HG03045 (cell line): ENCODE measurements around the gene SUPT4H1.

ENCODE experiments used
- ATAC-seq: cut with Tn5 transposase; IDR thresholded peaks from one replicate; pipeline ENCODE4 v1.9.1; 2021; ENCODE audit warnings: mild to moderate bottlenecking, moderate library complexity; ENCODE audit not compliant: unreplicated experiment

The SUPT4H1 gene

DNA sequence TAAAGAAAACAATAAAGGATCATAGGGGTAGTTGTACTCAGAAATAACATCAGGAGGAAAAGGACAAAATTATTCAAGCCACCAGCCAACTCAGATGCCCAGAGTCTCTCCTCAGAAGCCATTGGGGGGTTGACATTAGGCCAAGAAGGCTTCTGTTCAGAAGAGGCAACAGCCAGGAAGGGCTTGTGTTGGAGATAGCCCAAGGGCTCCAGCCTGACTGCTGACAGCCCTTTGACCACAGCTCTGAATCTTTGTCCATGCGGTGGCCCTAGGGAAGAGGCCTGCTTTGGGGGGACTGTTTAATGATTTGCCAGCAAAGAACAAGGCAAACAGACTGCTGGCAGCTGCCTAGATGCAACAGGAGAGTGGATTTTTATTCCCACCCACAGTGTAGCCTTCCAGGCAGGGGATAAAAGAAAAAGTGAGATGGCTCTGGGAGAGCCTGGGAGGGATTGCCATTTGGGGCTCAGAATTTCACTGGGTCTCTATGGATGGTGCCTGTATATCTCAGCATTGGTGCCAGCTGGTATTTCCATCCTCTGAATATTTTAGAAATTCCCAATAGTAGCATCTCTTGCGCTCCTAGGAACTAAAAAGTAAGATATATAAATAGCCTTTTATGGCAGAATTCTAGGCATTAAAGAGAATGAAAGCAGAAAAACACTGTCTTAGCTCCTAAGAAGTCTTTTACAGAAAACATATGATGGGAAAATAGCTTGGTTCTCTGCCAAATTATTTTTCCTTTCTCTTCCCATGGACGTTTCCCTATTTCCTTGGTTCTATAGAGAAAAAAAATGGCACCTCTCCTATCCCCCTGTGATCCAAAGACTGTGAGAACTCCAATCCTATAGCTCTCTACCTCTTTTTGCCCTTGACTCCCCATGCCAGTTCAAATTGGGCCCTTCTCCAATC is 29.4 kb upstream of the SUPT4H1 start:
- ATAC-seq, result no peak

DNA sequence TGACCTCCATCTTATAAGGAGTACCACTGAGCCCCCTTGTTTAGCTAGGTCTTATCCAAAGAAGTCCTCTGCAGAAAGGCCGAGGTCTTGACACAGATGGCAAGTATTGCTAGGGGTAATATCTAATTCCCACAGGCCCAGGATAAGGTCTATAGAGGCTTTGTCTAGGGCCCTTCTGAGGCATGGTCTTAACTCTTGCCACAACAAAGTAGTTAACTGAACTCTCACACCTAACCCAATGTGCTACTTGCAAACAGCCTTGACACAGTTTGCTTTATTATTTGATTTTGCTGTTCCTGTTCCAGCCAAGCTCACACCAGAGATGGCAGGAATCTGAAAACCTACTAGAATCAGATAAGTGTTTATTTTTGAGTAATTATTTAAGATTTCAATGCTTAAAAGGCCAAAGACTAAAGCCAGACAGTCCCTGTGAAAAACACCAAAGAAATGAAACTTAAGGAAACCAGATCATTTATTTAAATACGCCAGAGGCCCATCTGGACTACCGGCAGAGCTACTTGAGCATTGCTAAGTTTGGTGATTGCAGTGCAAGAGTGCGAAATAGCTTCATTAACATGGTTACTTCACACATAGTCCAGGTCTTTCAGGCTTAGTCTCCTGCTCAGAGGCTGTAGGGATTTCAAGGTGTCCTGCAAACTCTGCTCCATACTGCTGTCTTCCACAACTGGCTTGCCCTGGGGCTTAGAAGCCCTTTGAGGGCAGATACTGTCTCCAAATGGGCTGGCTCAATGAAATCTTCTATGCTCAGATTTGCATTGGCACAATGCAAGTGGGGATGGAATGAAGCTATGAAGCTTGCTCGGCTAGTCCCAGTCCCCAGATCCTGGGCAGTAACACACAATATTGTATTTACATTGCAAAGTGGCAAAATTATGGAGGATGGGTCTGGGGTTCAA is 28.5 kb upstream of the SUPT4H1 start:
- ATAC-seq, result no peak

- no peak for ATAC-seq
Observed at GRCh38 chr17:58379511-58379824, 27.5 kb upstream of the SUPT4H1 start.

DNA sequence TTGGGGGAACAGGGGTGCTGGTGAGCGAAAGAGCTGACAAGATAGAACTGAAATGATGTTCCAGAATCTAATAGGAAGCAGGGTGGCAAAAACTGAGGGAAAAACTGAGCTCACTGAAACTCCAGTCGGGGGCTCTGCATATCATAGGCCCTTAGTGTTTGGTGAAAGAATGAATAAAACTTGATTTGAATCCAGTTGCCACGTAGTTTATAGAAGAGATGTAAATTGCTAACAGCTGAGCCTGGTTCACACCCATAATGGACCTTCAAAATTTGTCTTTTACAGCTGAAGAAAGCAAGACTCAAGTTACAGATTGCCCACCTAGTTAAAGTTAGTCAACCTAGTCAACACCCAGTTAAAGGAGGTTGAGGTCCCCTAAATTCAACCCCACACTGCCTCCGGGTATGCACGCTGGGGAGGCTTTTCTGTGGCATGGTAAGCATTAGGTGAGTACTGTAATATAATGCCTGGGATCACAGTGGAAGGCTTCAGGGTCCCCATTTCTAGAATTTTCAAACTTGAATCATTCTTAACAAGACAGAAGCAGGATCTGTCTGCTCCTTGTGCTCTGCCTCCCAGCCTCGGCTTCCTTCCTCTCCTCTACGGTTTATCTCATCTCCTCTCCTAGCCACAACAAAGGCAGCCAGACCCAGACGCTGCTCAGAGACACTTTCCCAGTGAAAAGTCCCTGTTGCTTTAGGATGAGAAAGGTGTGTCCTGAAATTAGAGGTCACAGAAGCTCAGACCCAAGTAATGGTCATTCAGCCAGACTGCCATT is 26.9 kb upstream of the SUPT4H1 start:
- ATAC-seq, result no peak

GRCh38 chr17:58377661-58378060 is 25.7 kb upstream of the SUPT4H1 start:
- ATAC-seq, result no peak

- no peak for ATAC-seq
Observed at GRCh38 chr17:58377093-58377601, 25.1 kb upstream of the SUPT4H1 start.

DNA sequence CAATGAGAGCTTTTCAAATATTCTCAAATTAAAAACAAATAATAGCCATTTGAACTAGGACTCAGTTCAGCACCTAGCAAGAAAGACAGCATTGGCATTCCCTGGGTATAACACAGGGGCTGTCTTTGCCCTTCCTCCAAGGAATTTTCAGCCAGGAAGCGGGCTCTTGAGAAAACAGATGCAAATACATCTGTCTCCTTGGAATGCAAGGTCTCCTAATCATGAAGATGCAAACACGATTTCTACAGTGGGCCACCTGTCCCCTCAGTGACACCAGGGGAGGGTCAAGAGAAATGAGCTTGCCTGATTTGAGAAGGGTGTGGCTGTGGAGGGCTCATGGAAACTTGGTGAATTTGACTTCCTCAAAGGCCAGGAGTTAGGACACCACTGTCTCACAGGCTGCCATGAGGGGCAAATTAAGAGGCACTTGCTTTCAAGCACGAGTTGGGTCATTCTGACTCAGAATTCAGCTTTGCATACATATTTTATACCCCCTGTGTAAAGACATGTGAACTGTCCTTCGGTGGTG is 24.5 kb upstream of the SUPT4H1 start:
- no peak for ATAC-seq

GRCh38 chr17:58375811-58376210 is 23.8 kb upstream of the SUPT4H1 start:
- no peak for ATAC-seq

DNA sequence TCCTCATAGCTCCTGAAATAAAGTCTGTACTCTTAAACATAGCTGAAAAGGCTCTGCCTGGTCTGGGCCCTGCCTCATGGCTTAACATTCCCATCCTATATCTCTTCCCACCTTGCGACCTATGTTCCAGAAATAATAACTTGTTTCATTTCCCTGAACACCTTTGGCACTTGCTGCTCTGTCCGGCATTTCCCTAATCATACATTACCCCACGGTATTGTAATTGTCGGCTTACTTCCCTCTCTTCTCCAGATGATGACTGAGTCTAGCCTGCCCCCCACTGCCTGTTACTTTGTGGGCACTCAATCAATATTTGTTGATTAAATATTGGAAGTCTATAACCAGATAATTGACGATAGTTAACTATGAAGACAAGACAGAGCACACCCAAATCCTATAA is 23.3 kb upstream of the SUPT4H1 start:
- ATAC-seq, result no peak

DNA sequence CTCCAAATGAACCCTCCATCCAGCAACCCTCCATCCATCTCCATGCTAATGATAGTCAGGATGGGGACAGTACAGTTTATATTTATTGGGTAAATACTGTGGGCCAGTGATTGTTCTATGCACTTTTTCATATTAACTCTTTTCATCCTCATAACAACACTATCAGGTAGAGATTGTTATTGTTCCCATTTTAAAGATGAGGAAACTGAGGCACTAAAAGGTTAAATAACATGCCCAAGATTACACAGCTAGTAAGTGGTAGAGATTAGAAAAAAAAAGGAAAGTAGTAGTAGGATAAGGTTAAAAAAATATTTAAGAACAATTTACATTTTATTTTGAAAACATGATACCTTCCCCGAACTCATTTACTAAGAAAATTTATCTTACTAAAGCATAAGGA is 21.9 kb upstream of the SUPT4H1 start:
- no peak for ATAC-seq

GRCh38 chr17:58373003-58373402 is 21.0 kb upstream of the SUPT4H1 start:
- no peak for ATAC-seq

- no peak for ATAC-seq
Observed at GRCh38 chr17:58371300-58371950, 19.4 kb upstream of the SUPT4H1 start.

DNA sequence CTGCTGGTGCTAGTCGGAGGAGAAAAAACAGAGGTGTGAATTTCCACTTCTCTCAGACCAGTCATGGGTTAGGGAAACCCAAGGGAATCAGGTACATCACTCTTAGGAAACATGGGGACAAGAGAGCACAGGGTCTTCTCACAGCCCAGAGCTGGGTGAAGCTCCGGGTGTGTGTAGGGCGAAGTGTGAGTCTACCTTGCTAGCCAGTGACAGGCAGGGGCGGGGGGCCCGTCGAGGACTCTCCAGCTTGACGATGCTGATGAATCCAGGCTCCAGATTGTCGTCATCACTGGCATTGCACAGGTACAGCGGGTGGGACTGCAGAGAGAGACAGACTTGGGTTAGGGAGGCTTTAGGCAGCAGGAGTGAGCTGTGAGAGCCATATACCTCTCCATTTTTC is 18.7 kb upstream of the SUPT4H1 start:
- ATAC-seq, result no peak

- ATAC-seq, result no peak
Observed at GRCh38 chr17:58370309-58370708, 18.3 kb upstream of the SUPT4H1 start.

- no peak for ATAC-seq
Observed at GRCh38 chr17:58369214-58370031, 17.4 kb upstream of the SUPT4H1 start.

DNA sequence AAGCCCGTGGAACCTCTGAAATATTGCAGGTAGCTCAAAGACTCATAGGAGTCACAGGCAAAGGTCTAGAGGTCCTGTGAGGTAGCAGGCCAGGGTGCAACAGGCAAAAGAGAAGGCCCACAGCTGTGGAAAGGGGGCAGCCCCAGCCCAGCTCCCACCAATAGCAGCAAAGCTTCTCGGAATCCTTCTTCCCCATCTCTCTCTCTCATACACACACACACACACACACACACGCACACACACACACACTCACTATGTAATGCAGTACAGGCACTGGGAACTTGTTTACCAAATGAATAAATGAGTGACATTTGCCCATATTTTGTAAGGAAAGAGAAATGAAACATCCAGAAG is 16.8 kb upstream of the SUPT4H1 start:
- no peak for ATAC-seq

- no peak for ATAC-seq
Observed at GRCh38 chr17:58367461-58367860, 15.5 kb upstream of the SUPT4H1 start.

DNA sequence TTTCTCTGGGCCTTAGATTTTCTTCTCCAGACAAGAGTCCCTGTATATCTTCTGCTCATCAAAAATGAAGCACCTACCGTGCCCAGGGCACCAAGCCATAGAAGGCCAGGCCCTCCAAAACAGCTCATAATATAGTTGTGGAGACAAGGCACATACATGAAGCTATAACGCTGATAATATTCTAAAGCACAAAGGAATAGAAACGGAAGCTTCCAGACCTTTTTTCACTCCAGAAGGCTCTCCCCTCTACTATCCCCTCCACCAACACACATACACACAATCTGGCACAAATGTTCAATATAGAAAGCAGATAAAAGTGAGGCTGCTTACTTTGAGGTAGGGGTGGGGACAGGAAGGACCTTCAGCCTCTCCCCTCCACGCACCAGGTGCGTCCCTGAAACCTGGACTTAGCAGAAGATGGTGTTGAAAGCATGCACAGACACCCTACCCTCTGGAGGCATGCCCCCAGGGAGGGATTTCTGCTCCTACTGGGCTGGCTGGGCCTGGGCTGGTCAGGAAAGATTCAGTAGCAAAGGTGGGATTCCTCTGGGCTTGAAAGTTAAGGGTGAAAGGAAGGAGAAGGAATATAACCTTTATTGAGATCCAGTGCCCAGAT is 14.1 kb upstream of the SUPT4H1 start:
- no peak for ATAC-seq
